HCT116 (cell line): Measurements from ENCODE around the gene SSU72. TPM values are rescaled to one million over a fixed set of nuclear protein-coding genes. Genes with fewer than 3 reads are reported as not detected.

Experiments
- ATAC-seq: fragments of 200-7000 bp; cut with Tn5 transposase; 2 replicates; pipeline ENCODE4 v1.9.1; 2020; ENCODE audit warnings: mild to moderate bottlenecking, moderate library complexity
- BruUV-seq: library from RNA; stranded (reverse); fragments of 400-500 nt; replicated peaks from 2 replicates; lab custom pipeline; 2021; lab: Mats Ljungman, UMichigan
- CTCF ChIA-PET: fragments of 300-600 bp; sonication (Branson Sonifier 250); formaldehyde crosslinking; loops from one replicate; lab custom pipeline; 2021; ENCODE audit warnings: antibody characterized with exemption; lab: Charles Lee
- POLR2A ChIA-PET: fragments of 300-600, 350-600 bp; sonication (Branson Sonifier 250); formaldehyde crosslinking; loops from one replicate; lab custom pipeline; 2021; ENCODE audit warnings: antibody characterized with exemption; lab: Charles Lee
- RAD21 ChIA-PET, 2 experiments: fragments of 300-600 bp; sonication (Branson Sonifier 250); formaldehyde crosslinking; loops; one replicate each; lab custom pipeline; 2023; ENCODE audit warnings: low total read pairs in 2 of 2; ENCODE audit not compliant: uncharacterized antibody in 2 of 2, unreplicated experiment in 2 of 2, low non-redundant PET in 1 of 2; lab: Charles Lee
- DNase-seq: peaks from one replicate; pipeline ENCODE4 v3.0.0-alpha.2; 2010; ENCODE audit warnings: low read depth, low spot score
- H2AFZ ChIP-seq: fragments of 200-600 bp; shearing (Covaris generic), sonication (generic); 2 replicates; pipeline ENCODE4 v1.6.1; 2017; ENCODE audit warnings: low read depth, mixed run types, mixed read lengths, antibody characterized with exemption, low read length; ENCODE audit not compliant: poor library complexity, severe bottlenecking
- H3K27ac ChIP-seq: 2 replicates; pipeline ENCODE4 v1.5.1; 2012; ENCODE audit warnings: low read depth, low read length
- H3K27me3 ChIP-seq: fragments of 200-600 bp; sonication (generic); 2 replicates; pipeline ENCODE4 v1.6.1; 2016; ENCODE audit warnings: mixed run types, low read length, mixed read lengths; ENCODE audit not compliant: insufficient read depth
- H3K36me3 ChIP-seq, 2 experiments: fragments of 200-500 bp in 1 of 2; fragments of 200-600 bp in 1 of 2; sonication (Bioruptor generic) in 1 of 2; sonication (generic) in 1 of 2; 2 replicates each; pipeline versions ENCODE4 v1.5.1 to v1.6.1; 2014 to 2016; ENCODE audit warnings: low read length in 2 of 2, inconsistent platforms in 1 of 2, mixed read lengths in 1 of 2, mixed run types in 1 of 2; ENCODE audit not compliant: insufficient read depth in 2 of 2, control insufficient read depth in 1 of 2
- H3K4me1 ChIP-seq, 2 experiments: fragments of 200-600 bp in 1 of 2; sonication (generic) in 1 of 2; 2 replicates each; pipeline versions ENCODE4 v1.5.1 to v1.6.1; 2012 to 2017; ENCODE audit warnings: low read length in 2 of 2, inconsistent platforms in 1 of 2, mild to moderate bottlenecking in 1 of 2, mixed read lengths in 1 of 2, mixed run types in 1 of 2, moderate library complexity in 1 of 2; ENCODE audit not compliant: insufficient read depth in 2 of 2, control insufficient read depth in 1 of 2
- H3K4me2 ChIP-seq: fragments of 200-600 bp; sonication (generic); 2 replicates; pipeline ENCODE4 v1.6.1; 2017; ENCODE audit warnings: mixed run types, low read length, mixed read lengths
- H3K4me3 ChIP-seq, 2 experiments: fragments of 200-600 bp in 1 of 2; sonication (generic) in 1 of 2; replicated peaks in 1 of 2; 2 replicates each; pipeline ENCODE4 v1.5.1; 2011 to 2016; ENCODE audit warnings: low read length in 2 of 2, control low read depth in 1 of 2, low read depth in 1 of 2, mild to moderate bottlenecking in 1 of 2, mixed read lengths in 1 of 2, mixed run types in 1 of 2
- H3K79me2 ChIP-seq: fragments of 200-600 bp; sonication (generic); 2 replicates; pipeline ENCODE4 v1.6.1; 2017; ENCODE audit warnings: mild to moderate bottlenecking, mixed run types, low read length, moderate library complexity, mixed read lengths; ENCODE audit not compliant: insufficient read depth
- H3K9ac ChIP-seq: fragments of 200-600 bp; sonication (generic); 2 replicates; pipeline ENCODE4 v1.6.1; 2016; ENCODE audit warnings: low read length, mixed read lengths
- H3K9me2 ChIP-seq: fragments of 200-600 bp; sonication (generic), shearing (Covaris generic); 2 replicates; pipeline ENCODE4 v1.6.1; 2017; ENCODE audit warnings: mixed run types, mild to moderate bottlenecking, moderate library complexity; ENCODE audit not compliant: insufficient read depth
- H3K9me3 ChIP-seq, 2 experiments: fragments of 200-500 bp in 1 of 2; fragments of 200-600 bp in 1 of 2; sonication (Bioruptor generic) in 1 of 2; sonication (generic) in 1 of 2; 2 replicates each; pipeline ENCODE4 v1.6.1; 2014 to 2017; ENCODE audit warnings: low read length in 2 of 2, mixed read lengths in 2 of 2, inconsistent platforms in 1 of 2, low read depth in 1 of 2, mild to moderate bottlenecking in 1 of 2, mixed run types in 1 of 2, moderate library complexity in 1 of 2; ENCODE audit not compliant: control insufficient read depth in 1 of 2, insufficient read depth in 1 of 2
- H4K20me1 ChIP-seq: fragments of 200-600 bp; sonication (generic), shearing (Covaris generic); 2 replicates; pipeline ENCODE4 v1.6.1; 2017; ENCODE audit warnings: mixed run types, mild to moderate bottlenecking, moderate library complexity; ENCODE audit not compliant: insufficient read depth
- EZH2 ChIP-seq: fragments of 200-600 bp; sonication (generic); IDR thresholded peaks from 2 replicates; pipeline ENCODE4 v1.6.1; 2017; ENCODE audit warnings: antibody characterized with exemption, mixed run types
- FOSL1 ChIP-seq: IDR thresholded peaks from 2 replicates; pipeline ENCODE4 v1.6.1; 2012; ENCODE audit warnings: low read depth
- JUND ChIP-seq: IDR thresholded peaks from 2 replicates; pipeline ENCODE4 v1.6.1; 2012
- SRF ChIP-seq: IDR thresholded peaks from 2 replicates; pipeline ENCODE4 v1.6.1; 2012; ENCODE audit warnings: low read depth
- intact Hi-C: fragments of 100-400 bp; cut with micrococcal nuclease; formaldehyde crosslinking; loops from 2 replicates; pipeline ENCODE4 v1.10.0; 2022
- total RNA-seq: library from RNA; stranded (reverse); gene quantifications from one replicate; pipeline ENCODE4 v1.2.1, GENCODE V29; 2021; ENCODE audit not compliant: unreplicated experiment

Gene SSU72
- total RNA-seq, 1 experiment from 2014 or later: 134 TPM

DNA sequence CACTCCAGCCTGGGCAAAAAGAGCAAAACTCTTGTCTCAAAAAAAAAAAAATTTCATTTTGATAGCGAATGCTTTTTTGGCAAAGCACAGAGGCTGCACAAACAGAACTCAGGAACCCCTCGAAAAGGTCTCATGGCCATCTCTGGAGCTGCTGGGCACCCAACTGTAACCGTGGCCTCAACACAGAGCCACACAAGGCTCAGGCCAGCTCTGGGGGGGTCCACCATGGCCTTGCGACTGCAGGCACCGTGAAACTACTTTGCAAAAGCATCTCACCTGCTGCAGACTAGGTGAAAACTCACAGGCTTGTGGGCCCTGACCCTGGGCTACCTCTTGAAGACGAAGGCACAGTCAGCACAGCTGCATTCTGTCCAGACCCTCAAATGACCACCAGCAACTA lies 18.2 kb downstream of the SSU72 start:
- no peak for TF ChIP-seq JUND
- no peak overlapping the region for H3K4me3 ChIP-seq
- RAD21 ChIA-PET: no interaction called here
- H3K9me2 ChIP-seq: no peaks in the 10 kb centered on the region
- H3K9me3 ChIP-seq: no peaks in the 10 kb centered on the region
- intact Hi-C loops: no loop called here
- POLR2A ChIA-PET: no interaction called here
- H3K9ac ChIP-seq: no peak overlapping the region
- peaks cover 38% of the 10 kb centered on the region; the same call in 1 of the 2 replicates for H3K79me2 ChIP-seq
- CTCF ChIA-PET: no interaction called here
- ATAC-seq: no peak
- peaks cover 3 to 4% of the 10 kb centered on the region in 2 experiments; a peak in 3 of 4 replicates for H3K36me3 ChIP-seq
- peaks cover 0 to 16% of the 10 kb centered on the region in 2 experiments; a peak in 2 of 4 replicates for H3K4me1 ChIP-seq
- H3K27me3 ChIP-seq: no peaks in the 10 kb centered on the region
- H3K27ac ChIP-seq: no peak overlapping the region
- no peaks in the 10 kb centered on the region for H4K20me1 ChIP-seq
- no peak overlapping the region for H2AFZ ChIP-seq
- H3K4me2 ChIP-seq: no peak overlapping the region
- no peak for DNase-seq
- BruUV-seq: no TSS peak

- ATAC-seq (peak; percentile 68), DNase-seq (no peak)
- peaks cover 0 to 16% of the 10 kb centered on the region in 2 experiments; a peak in 2 of 4 replicates for H3K4me1 ChIP-seq
- ChIA-PET RAD21 (no interaction called here), CTCF (no interaction called here), POLR2A (no interaction called here)
- no TSS peak for BruUV-seq
- H4K20me1 ChIP-seq: no peaks in the 10 kb centered on the region
- no peak overlapping the region for H3K27ac ChIP-seq
- H3K36me3 ChIP-seq: peaks cover 0 to 3% of the 10 kb centered on the region in 2 experiments; a peak in 2 of 4 replicates
- H3K4me2 ChIP-seq: peak overlapping the region; percentile 17; the same call in 1 of the 2 replicates
- peaks cover 45% of the 10 kb centered on the region; the same call in 1 of the 2 replicates for H3K79me2 ChIP-seq
- H3K9me2 ChIP-seq: no peaks in the 10 kb centered on the region
- H3K27me3 ChIP-seq: no peaks in the 10 kb centered on the region
- intact Hi-C loops: no loop called here
- H3K4me3 ChIP-seq: no peak overlapping the region
- no peak overlapping the region for H2AFZ ChIP-seq
- H3K9me3 ChIP-seq: no peaks in the 10 kb centered on the region
- TF ChIP-seq SRF: no peak
- 0 out of 2 replicates have a peak, but pooled peaks have one; percentile 9 for TF ChIP-seq FOSL1
- TF ChIP-seq EZH2: no peak
- H3K9ac ChIP-seq: no peak overlapping the region
Observed at GRCh38 chr1:1554926-1555915, 19.4 kb downstream of the SSU72 start.
